K562 (cell line): ENCODE data around the gene DHX40. TPM values are rescaled to one million over a fixed set of nuclear protein-coding genes. Genes with fewer than 3 reads are reported as not detected.

Source experiments
- ARID3A ChIP-seq: IDR thresholded peaks from 2 replicates; pipeline ENCODE4 v1.6.1; 2012; ENCODE audit warnings: low read depth, low read length, improper control_type of control experiment, borderline replicate concordance
- ASH1L ChIP-seq: fragments of 450-650 bp; IDR thresholded peaks from 2 replicates; pipeline ENCODE4 v1.6.1; 2018; ENCODE audit warnings: borderline replicate concordance, mild to moderate bottlenecking, low read depth; ENCODE audit not compliant: partially characterized antibody
- ATF1 ChIP-seq, 2 experiments: fragments of 450-650 bp in 1 of 2; IDR thresholded peaks; 2 replicates each; pipeline ENCODE4 v1.6.1; 2016; ENCODE audit warnings: missing compliant biosample characterization in 1 of 2, missing genetic modification characterization in 1 of 2
- BMI1 ChIP-seq: fragments of 150-350 bp; IDR thresholded peaks from 2 replicates; pipeline ENCODE4 v1.6.1; 2014; ENCODE audit warnings: low read length
- CC2D1A ChIP-seq: fragments of 450-650 bp; IDR thresholded peaks from 2 replicates; pipeline ENCODE4 v1.6.1; 2017; ENCODE audit warnings: mild to moderate bottlenecking
- CREM ChIP-seq: IDR thresholded peaks from 2 replicates; pipeline ENCODE4 v1.6.1; 2014; ENCODE audit warnings: antibody characterized with exemption, low read depth
- DEAF1 ChIP-seq: fragments of 450-650 bp; formaldehyde crosslinking; IDR thresholded peaks from 2 replicates; pipeline ENCODE4 v1.4.0; 2020; ENCODE audit warnings: mild to moderate bottlenecking, moderate library complexity
- IRF2 ChIP-seq: sonication (generic); formaldehyde crosslinking; IDR thresholded peaks from 2 replicates; pipeline ENCODE4 v1.8.1; 2022; ENCODE audit warnings: mild to moderate bottlenecking, missing genetic modification reagents
- JUND ChIP-seq, 2 experiments: IDR thresholded peaks; 2 replicates in 1 of 2; 3 replicates in 1 of 2; pipeline ENCODE4 v1.6.1; 2011; ENCODE audit warnings: borderline replicate concordance in 2 of 2, low read depth in 2 of 2, low read length in 2 of 2, improper control_type of control experiment in 1 of 2, missing biosample characterization in 1 of 2, missing genetic modification characterization in 1 of 2, missing genetic modification reagents in 1 of 2
- KDM1A ChIP-seq, 2 experiments: fragments of 450-650 bp; IDR thresholded peaks; 2 replicates each; pipeline ENCODE4 v1.6.1; 2016; ENCODE audit warnings: mild to moderate bottlenecking in 2 of 2
- L3MBTL2 ChIP-seq: fragments of 450-650 bp; IDR thresholded peaks from 2 replicates; pipeline ENCODE4 v1.6.1; 2016; ENCODE audit warnings: mild to moderate bottlenecking, moderate library complexity
- PCBP2 ChIP-seq: fragments of 200-400 bp; formaldehyde crosslinking; IDR thresholded peaks from 2 replicates; pipeline ENCODE4 v1.6.1; 2018; ENCODE audit warnings: low read length, low read depth, mild to moderate bottlenecking, moderate library complexity; ENCODE audit not compliant: poor library complexity, severe bottlenecking
- RAD21 ChIP-seq, 2 experiments: fragments of 250-450 bp in 1 of 2; fragments of 450-650 bp in 1 of 2; sonication (Bioruptor Pico) in 1 of 2; formaldehyde crosslinking in 1 of 2; IDR thresholded peaks in 1 of 2; conservative IDR thresholded peaks in 1 of 2; 2 replicates each; pipeline versions ENCODE4 v1.4.0 to v1.8.0; 2020 to 2022; ENCODE audit warnings: mild to moderate bottlenecking in 2 of 2, moderate library complexity in 1 of 2
- RFX1 ChIP-seq: fragments of 450-650 bp; IDR thresholded peaks from 2 replicates; pipeline ENCODE4 v1.6.1; 2016; ENCODE audit warnings: mild to moderate bottlenecking, moderate library complexity
- SAFB2 ChIP-seq: fragments of 200-400 bp; formaldehyde crosslinking; IDR thresholded peaks from 2 replicates; pipeline ENCODE4 v1.6.1; 2018; ENCODE audit warnings: borderline replicate concordance, low read length, low read depth, moderate library complexity; ENCODE audit not compliant: severe bottlenecking
- SMARCC2 ChIP-seq: fragments of 450-650 bp; IDR thresholded peaks from 2 replicates; pipeline ENCODE4 v1.6.1; 2017; ENCODE audit warnings: antibody characterized with exemption, moderate library complexity, mild to moderate bottlenecking, low read depth
- SOX6 ChIP-seq: fragments of 450-650 bp; IDR thresholded peaks from 2 replicates; pipeline ENCODE4 v1.6.1; 2014; ENCODE audit warnings: mild to moderate bottlenecking
- TCF3 ChIP-seq: sonication (generic); formaldehyde crosslinking; IDR thresholded peaks from 2 replicates; pipeline ENCODE4 v1.4.0; 2020; ENCODE audit warnings: mild to moderate bottlenecking, missing genetic modification reagents
- TRIM24 ChIP-seq, 2 experiments: fragments of 450-650 bp; IDR thresholded peaks; 2 replicates each; pipeline ENCODE4 v1.6.1; 2016
- ZHX1 ChIP-seq: fragments of 150-350 bp; conservative IDR thresholded peaks from 2 replicates; pipeline ENCODE4 v1.6.1; 2014; ENCODE audit warnings: low read length
- ZNF12 ChIP-seq: sonication (generic); formaldehyde crosslinking; IDR thresholded peaks from 2 replicates; pipeline ENCODE4 v1.4.0; 2020; ENCODE audit warnings: mild to moderate bottlenecking, missing genetic modification reagents
- ZNF224 ChIP-seq: sonication (generic); formaldehyde crosslinking; IDR thresholded peaks from 2 replicates; pipeline ENCODE4 v1.8.0; 2022; ENCODE audit warnings: mild to moderate bottlenecking, missing genetic modification reagents
- ZSCAN29 ChIP-seq: fragments of 450-650 bp; IDR thresholded peaks from 2 replicates; pipeline ENCODE4 v1.6.1; 2017
- polyA plus RNA-seq, 8 experiments: library from polyadenylated mRNA; depleted of rRNA in 4 of 8; stranded (reverse) in 5 of 8; unstranded in 3 of 8; fragments of >200 nt; fragmentation: Nextera tagmentation in 2 of 8; fragmentation: Illumina TruSeq in 1 of 8; extraction: Ambion mirVana in 2 of 8; extraction: Trizol in 1 of 8; gene quantifications; 2 replicates each; pipeline versions ENCODE4 v1.2.1 to v1.2.3, GENCODE V29; 2011 to 2014; ENCODE audit warnings: inconsistent platforms in 1 of 8, missing spikeins in 1 of 8
- total RNA-seq, 7 experiments: library from RNA; depleted of rRNA in 6 of 7; stranded (reverse); fragments of >200 nt in 6 of 7; fragmentation: Illumina TruSeq in 2 of 7; extraction: Trizol in 2 of 7; gene quantifications; 2 replicates each; pipeline versions ENCODE4 v1.2.1 to v1.2.3, GENCODE V29; 2011 to 2021; ENCODE audit warnings: low replicate concordance in 1 of 7

Gene DHX40
- total and polyA plus RNA-seq, 9 of the 15 experiments (the other 6 are each of a cell fraction or from before 2014, with no cell fraction given) = 7.2 to 38.6 (median 18.7) TPM

GRCh38 chr17:59521465-59522126 is 43.8 kb upstream of the DHX40 start (continued):
- TF ChIP-seq TRIM24 (IDR thresholded peaks at IDR 0.05) = no peak
- TF ChIP-seq ARID3A = no peak
- TF ChIP-seq SMARCC2 = no peak
- TF ChIP-seq SAFB2 = no peak
- TF ChIP-seq SOX6 = peak; percentile 35; the same call in 1 of the 2 replicates
- TF ChIP-seq ZHX1 = no peak
- no peak for TF ChIP-seq IRF2 (CRISPR knock-in tag)
- no peak for TF ChIP-seq ASH1L
- 0 out of 2 replicates have a peak, but pooled peaks have one; percentile 15 for TF ChIP-seq L3MBTL2
- peak; percentile 63 for TF ChIP-seq CC2D1A
- TF ChIP-seq JUND (IDR thresholded peaks at IDR 0.05; ENCODE audit: borderline replicate concordance, low read depth, low read length) = peak; percentile 49; the same call in 1 of the 2 replicates
- TF ChIP-seq JUND (tag; IDR thresholded peaks at IDR 0.05; ENCODE audit: borderline replicate concordance, low read depth, low read length) = no peak; the same call in 2 of the 3 replicates
- no peak for TF ChIP-seq ZSCAN29
- peak; percentile 52; the same call in 1 of the 2 replicates for TF ChIP-seq DEAF1 (CRISPR knock-in tag)
- no peak for TF ChIP-seq ZNF224 (CRISPR knock-in tag)
- 0 out of 2 replicates have a peak, but pooled peaks have one; percentile 18 for TF ChIP-seq TCF3 (CRISPR knock-in tag)
- no peak for TF ChIP-seq PCBP2
- TF ChIP-seq ZNF12 (CRISPR knock-in tag) = no peak
- 0 out of 4 replicates have a peak, but pooled peaks of 1 of the 2 experiments have one; percentile 9 for TF ChIP-seq KDM1A (IDR thresholded peaks at IDR 0.05)
- TF ChIP-seq ATF1 (CRISPR knock-in tag; IDR thresholded peaks at IDR 0.05) = no peak
- no peak for TF ChIP-seq ATF1 (tag; IDR thresholded peaks at IDR 0.05)
- TF ChIP-seq CREM = peak; percentile 40; the same call in 1 of the 2 replicates
- peak; percentile 85 to 92 for TF ChIP-seq RAD21 (CRISPR knock-in tag; conservative IDR thresholded peaks at IDR 0.05 in 1 of 2, IDR thresholded peaks at IDR 0.05 in 1 of 2)
- TF ChIP-seq BMI1 = no peak
- peak; percentile 17; the same call in 1 of the 2 replicates for TF ChIP-seq RFX1
